Central memory CD8-positive, alpha-beta T cell (primary cell): ENCODE data around the gene CD244.

Source experiments
- ATAC-seq: fragments of 150-1000 bp; cut with Tn5 transposase; replicated peaks from 2 replicates; pipeline ENCODE4 v1.10.0; 2022; ENCODE audit warnings: mild to moderate bottlenecking, moderate FRiP score, moderate number of reproducible peaks; ENCODE audit not compliant: poor library complexity, severe bottlenecking; ENCODE audit errors: extremely low read depth
- DNase-seq, 2 donors: peaks; one replicate each; pipeline ENCODE4 v3.0.0; 2021; ENCODE audit warnings: low spot score in 2 of 2
- H3K27ac Mint-ChIP-seq: one replicate; pipeline ENCODE4 v1.8.0; 2022; ENCODE audit warnings: low read depth, mild to moderate bottlenecking, moderate library complexity, mixed read lengths
- H3K27me3 Mint-ChIP-seq: one replicate; pipeline ENCODE4 v1.8.0; 2022; ENCODE audit warnings: mixed read lengths
- H3K36me3 Mint-ChIP-seq: one replicate; pipeline ENCODE4 v1.8.0; 2022; ENCODE audit warnings: mild to moderate bottlenecking, moderate library complexity, mixed read lengths; ENCODE audit not compliant: insufficient read depth
- H3K4me1 Mint-ChIP-seq: one replicate; pipeline ENCODE4 v1.8.0; 2022; ENCODE audit warnings: mixed read lengths
- H3K4me3 Mint-ChIP-seq: one replicate; pipeline ENCODE4 v1.8.0; 2022; ENCODE audit warnings: mild to moderate bottlenecking, moderate library complexity, mixed read lengths
- H3K9me3 Mint-ChIP-seq: one replicate; pipeline ENCODE4 v1.8.0; 2022; ENCODE audit warnings: mixed read lengths

The CD244 gene

DNA sequence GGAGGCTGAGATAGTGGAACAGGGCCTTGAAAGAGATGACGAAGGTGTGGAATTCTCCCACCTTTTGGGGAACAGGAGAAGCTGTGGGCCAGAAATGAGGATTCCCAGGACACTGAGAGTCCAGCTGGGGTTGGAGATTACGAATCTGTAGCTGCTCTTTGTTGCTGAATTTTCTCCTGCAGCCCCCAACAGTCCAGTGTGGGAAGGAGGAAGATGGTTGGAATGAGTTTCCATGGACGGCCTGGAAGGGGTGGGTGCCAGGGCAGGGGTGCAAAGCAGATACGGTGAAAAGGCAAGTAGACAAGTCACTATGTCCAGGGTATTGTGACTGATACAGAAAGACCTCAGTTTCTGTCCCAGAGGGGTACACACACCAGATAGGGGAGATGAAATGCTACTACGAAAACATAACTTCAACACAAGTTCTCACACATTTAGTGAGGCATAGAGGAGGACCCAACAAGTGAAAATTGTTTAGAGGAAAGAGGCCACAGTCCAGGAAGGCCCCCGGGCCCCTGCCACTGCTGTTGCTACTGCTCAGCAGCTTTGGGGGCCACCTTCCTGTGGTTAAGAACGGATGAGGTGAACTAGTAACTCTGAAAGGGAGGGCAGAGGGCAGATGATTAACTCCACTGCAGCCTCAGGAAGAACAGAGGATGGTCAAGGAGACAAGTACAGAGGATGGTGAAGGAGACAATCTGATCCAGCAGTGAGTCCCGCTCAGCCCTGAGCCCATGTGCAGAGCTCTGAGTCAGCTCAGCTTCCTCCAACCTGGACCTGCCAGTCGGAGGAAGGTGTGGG is 7.3 kb downstream of the CD244 start:
- Mint-ChIP-seq H3K36me3 (peaks cover 11% of the 10 kb centered on the region), H3K9me3 (no peaks in the 10 kb centered on the region), H3K27ac (no peak overlapping the region), H3K4me3 (no peak overlapping the region), H3K4me1 (peaks cover 38% of the 10 kb centered on the region), H3K27me3 (no peaks in the 10 kb centered on the region)
- DNase-seq (peak in 1 of 2 donors; percentile 38), ATAC-seq (peak; percentile 80)

DNA sequence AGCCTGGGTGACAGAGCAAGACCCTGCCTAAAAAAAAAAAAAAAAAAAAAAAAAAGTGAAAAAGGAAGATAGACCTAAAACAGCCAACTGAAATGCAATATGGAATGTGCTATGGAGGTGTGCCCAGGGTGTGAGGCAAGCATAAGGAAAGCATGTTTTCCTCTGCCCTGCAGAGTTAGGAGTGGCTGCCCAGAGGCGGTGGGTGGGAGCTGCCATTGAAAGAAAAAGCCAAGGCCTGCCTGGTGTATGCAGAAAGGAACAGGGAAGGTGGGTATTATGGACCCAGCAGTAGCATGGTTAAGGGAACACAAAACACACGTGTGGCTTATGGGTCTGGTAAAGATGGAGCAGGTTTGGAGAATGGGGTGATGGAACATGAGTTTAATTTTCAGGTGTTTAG is 8.9 kb downstream of the CD244 start:
- DNase-seq (no peak), ATAC-seq (no peak)
- Mint-ChIP-seq H3K27ac (no peak overlapping the region), H3K36me3 (peaks cover 10% of the 10 kb centered on the region), H3K4me3 (no peak overlapping the region), H3K9me3 (no peaks in the 10 kb centered on the region), H3K27me3 (no peaks in the 10 kb centered on the region), H3K4me1 (peaks cover 39% of the 10 kb centered on the region)

DNA sequence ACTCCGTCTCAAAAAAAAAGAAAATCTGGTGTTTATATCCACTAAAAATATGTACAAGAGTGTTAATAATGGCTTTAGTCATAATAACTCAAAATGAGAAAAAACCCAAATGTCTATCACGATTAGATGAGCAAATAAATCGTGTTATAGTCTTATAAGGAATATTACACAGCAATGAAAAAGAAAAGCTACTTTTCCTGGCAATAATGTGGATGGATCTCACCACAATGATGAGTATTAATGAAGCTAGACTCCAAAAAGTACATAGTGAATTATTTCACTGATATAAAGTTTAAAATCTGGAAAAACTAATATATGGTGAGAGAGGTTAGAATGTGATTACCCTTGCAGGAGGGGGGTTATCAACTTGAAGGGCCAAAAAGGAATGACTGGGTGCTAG is 9.7 kb downstream of the CD244 start:
- Mint-ChIP-seq H3K4me1 (peaks cover 35% of the 10 kb centered on the region), H3K9me3 (peaks cover 3% of the 10 kb centered on the region), H3K27ac (no peak overlapping the region), H3K27me3 (no peaks in the 10 kb centered on the region), H3K4me3 (no peak overlapping the region), H3K36me3 (peaks cover 6% of the 10 kb centered on the region)
- DNase-seq (no peak), ATAC-seq (no peak)

DNA sequence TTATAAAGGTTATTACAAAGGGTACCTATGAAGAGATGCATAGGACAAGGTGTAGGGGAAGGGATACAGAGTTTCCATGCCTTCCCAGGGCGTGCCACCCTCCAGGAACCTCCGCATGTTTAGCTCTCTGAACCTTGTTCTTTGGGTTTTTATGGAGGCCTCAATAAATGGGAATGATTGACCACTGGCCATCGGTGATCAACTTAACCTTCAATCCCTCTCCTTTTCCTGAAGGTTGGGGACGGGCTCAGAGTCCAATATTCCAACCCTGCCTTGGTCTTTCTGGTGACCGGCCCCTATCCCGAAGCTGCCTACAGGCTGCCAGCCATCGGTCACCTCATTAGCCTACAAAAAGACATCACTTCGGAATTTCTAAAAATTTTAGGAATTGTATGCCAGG is 11.7 kb downstream of the CD244 start:
- H3K36me3 Mint-ChIP-seq = peaks cover 7% of the 10 kb centered on the region
- H3K27ac Mint-ChIP-seq = no peak overlapping the region
- no peaks in the 10 kb centered on the region for H3K27me3 Mint-ChIP-seq
- peak overlapping the region; percentile 31 for H3K4me3 Mint-ChIP-seq
- H3K9me3 Mint-ChIP-seq = peaks cover 4% of the 10 kb centered on the region
- ATAC-seq (no peak), DNase-seq (no peak)
- H3K4me1 Mint-ChIP-seq = peaks cover 51% of the 10 kb centered on the region

DNA sequence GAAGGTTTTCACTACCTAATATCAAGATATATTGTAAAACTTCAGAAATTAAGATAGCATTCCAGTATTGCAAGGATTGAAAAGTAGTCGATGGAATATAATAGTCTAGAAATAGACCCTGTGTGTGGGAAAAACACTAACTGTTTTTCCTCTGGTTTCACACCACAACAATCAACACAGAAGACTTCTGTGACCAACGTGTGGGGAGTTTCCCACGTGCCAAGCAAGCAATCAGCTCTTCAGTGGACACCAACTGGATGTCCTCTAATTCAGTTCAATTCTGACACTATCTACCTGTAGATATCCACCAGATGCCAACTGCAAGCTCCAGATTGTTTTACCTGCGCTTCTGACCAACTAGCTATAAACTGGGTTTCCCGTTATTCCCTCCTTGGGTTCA is 12.1 kb downstream of the CD244 start:
- Mint-ChIP-seq H3K4me3 (peak overlapping the region; percentile 31), H3K36me3 (peaks cover 10% of the 10 kb centered on the region), H3K9me3 (peaks cover 4% of the 10 kb centered on the region), H3K4me1 (peaks cover 54% of the 10 kb centered on the region), H3K27ac (no peak overlapping the region), H3K27me3 (no peaks in the 10 kb centered on the region)
- DNase-seq = no peak
- peak; percentile 47 for ATAC-seq

DNA sequence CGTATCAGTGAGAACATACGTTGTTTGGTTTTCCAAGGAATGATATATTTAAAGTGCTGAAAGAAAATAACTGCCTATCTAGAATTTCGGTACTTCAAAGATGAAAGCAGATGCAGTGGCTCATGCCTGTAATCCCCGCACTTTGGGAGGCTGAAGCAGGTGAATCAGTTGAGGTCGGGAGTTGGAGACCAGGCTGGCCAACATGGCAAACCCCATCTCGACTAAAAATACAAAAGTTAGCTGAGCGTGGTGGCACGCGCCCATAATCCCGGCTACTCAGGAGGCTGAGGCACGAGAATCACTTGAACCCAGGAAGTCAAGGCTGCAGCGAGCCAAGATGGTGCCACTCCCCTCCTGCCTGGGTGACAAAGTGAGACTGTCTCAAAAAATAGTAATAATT is 16.4 kb downstream of the CD244 start:
- no peak overlapping the region for H3K4me3 Mint-ChIP-seq
- peaks cover 72% of the 10 kb centered on the region for H3K4me1 Mint-ChIP-seq
- no peaks in the 10 kb centered on the region for H3K27me3 Mint-ChIP-seq
- ATAC-seq (no peak), DNase-seq (no peak)
- peaks cover 4% of the 10 kb centered on the region for H3K9me3 Mint-ChIP-seq
- H3K36me3 Mint-ChIP-seq = peaks cover 12% of the 10 kb centered on the region
- H3K27ac Mint-ChIP-seq = no peak overlapping the region

DNA sequence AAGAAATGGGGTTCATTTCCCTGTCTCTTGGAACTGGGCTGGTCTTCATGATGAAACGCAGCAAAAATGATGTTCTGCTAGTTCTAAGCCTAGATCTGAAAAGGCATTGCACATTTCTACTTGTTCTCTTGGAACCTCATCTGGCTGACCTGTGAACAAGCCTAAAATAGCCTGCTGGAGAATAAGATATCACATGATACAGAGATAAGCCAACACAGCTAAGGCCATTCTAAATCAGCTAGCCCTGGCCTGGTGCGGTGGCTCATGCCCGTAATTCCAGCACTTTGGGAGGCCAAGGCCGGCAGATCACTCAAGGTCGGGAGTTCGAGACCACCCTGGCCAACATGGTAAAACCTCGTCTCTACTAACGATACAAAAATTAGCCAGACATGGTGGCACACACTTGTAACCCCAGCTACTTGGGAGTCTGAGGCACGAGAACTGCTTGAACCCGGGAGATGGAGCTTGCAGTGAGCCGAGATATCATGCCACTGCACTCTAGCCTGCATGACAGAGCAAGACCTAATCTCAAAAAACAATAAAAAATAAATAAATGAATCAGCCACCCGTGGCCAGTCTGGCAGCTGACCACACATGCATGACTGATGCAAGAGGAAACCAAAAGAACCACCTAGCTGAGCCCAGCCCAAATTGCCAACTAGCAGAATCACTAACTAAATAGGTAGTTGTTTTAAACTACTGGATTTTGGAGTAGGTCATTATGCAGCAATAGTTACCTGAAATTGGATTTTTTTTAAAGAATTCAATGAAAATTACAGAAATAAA is 18.0 kb downstream of the CD244 start:
- no peaks in the 10 kb centered on the region for H3K27me3 Mint-ChIP-seq
- peaks cover 65% of the 10 kb centered on the region for H3K4me1 Mint-ChIP-seq
- H3K27ac Mint-ChIP-seq = peak overlapping the region; percentile 54
- DNase-seq = no peak
- no peak for ATAC-seq
- H3K4me3 Mint-ChIP-seq = no peak overlapping the region
- H3K36me3 Mint-ChIP-seq = peaks cover 16% of the 10 kb centered on the region
- peaks cover 4% of the 10 kb centered on the region for H3K9me3 Mint-ChIP-seq

DNA sequence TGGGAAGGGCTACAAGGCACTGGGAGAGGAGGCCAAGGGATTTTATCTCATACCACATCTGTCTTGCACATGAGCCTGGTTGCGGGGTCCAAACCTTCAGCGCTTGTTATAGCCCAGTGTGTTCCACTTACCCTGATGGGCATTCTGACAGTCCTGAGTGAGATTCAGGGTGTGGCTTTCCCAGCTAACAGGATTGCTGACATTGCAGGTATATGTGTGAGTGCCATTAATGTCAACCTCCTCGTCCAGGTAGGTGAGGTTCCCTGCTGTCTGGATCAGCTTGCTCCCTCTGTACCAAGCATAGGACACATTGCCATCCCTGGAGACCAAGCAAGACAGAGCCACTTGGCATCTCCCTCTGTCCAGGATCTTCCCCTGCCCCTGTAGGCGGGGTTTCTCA is 21.6 kb downstream of the CD244 start:
- ATAC-seq (no peak), DNase-seq (no peak)
- peaks cover 72% of the 10 kb centered on the region for H3K4me1 Mint-ChIP-seq
- no peaks in the 10 kb centered on the region for H3K27me3 Mint-ChIP-seq
- H3K4me3 Mint-ChIP-seq = no peak overlapping the region
- no peak overlapping the region for H3K27ac Mint-ChIP-seq
- no peaks in the 10 kb centered on the region for H3K9me3 Mint-ChIP-seq
- H3K36me3 Mint-ChIP-seq = peaks cover 26% of the 10 kb centered on the region

DNA sequence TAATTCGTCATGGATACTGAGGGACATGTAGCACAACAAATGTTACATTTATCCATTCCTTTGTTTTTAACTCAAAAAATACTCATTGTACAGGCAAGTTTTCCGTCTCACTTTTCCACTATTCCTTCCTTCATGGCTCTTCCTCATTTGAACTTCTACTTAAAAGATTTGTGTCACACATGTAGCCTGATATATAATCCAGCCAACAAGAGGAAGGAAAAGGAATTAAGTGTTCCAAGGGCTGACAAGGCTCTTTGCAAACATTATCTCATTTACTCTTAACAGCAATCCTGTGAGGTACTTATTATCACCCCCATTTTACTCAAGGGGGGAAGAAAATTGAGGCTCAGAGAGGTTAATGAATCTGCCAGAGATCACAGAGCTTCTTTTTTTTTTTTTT is 22.9 kb downstream of the CD244 start:
- no peak for ATAC-seq
- Mint-ChIP-seq H3K9me3 (no peaks in the 10 kb centered on the region), H3K27me3 (no peaks in the 10 kb centered on the region), H3K27ac (peak overlapping the region; percentile 90), H3K36me3 (peaks cover 27% of the 10 kb centered on the region), H3K4me1 (peaks cover 74% of the 10 kb centered on the region), H3K4me3 (peak overlapping the region; percentile 65)
- DNase-seq = no peak

DNA sequence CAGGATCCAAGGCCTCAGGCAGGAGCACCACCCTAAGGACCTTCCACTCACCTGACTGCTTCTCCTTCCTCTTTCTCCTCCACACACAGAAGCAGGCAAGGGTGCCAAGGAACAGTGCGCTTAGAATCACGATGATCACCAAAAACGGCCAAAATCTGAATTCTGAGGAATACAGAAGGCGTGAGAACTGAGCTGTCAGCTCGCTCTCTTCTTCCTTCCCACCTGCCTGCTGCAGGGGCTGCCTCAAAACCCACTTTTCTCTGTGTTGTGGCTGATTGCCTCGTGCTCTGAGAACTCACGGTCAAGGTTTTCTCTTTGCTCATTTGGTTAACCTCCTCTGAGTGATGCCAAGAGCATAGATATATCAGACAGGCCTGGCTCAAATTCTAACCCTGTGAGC is 23.8 kb downstream of the CD244 start:
- H3K4me3 Mint-ChIP-seq = peak overlapping the region; percentile 65
- H3K27me3 Mint-ChIP-seq = no peaks in the 10 kb centered on the region
- H3K9me3 Mint-ChIP-seq = no peaks in the 10 kb centered on the region
- no peak for ATAC-seq
- no peak for DNase-seq
- H3K27ac Mint-ChIP-seq = peak overlapping the region; percentile 90
- H3K36me3 Mint-ChIP-seq = peaks cover 33% of the 10 kb centered on the region
- peaks cover 79% of the 10 kb centered on the region for H3K4me1 Mint-ChIP-seq

DNA sequence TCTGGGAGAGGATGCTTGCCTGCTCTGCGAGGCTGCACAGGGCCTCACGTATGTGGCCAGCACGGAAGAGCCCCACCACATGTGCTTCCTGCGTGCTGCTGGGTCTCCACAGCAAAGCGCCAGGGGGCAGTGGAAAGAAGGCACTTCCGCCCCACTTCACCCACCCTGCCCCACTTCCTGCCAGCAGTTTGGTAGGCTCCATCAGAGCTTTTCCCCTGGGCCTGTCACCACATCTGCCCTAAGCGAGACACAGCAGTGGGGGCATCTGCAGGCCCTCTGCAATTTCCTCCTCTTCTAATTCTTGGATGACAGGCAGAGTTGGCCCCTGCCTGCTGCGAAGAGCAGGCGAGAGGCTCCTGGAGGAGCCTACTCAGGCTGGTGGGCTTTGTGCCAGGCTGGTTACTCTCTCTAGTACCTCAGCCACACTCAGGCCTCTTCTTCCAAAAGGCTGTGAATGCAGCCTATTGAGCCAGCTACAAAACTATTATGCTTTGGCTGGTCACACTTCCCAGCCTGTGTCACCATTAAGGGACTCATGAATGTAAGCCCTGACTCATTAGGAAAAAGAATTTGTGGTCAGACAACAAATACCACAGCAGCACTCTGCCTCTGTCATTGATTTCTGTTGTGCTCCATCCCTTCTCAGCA is 25.0 kb downstream of the CD244 start:
- Mint-ChIP-seq H3K4me1 (peaks cover 79% of the 10 kb centered on the region), H3K36me3 (peaks cover 37% of the 10 kb centered on the region), H3K27ac (peak overlapping the region; percentile 90), H3K27me3 (no peaks in the 10 kb centered on the region), H3K4me3 (peak overlapping the region; percentile 65), H3K9me3 (no peaks in the 10 kb centered on the region)
- ATAC-seq = peak; percentile 99
- peak; percentile 65 to 86 for DNase-seq

DNA sequence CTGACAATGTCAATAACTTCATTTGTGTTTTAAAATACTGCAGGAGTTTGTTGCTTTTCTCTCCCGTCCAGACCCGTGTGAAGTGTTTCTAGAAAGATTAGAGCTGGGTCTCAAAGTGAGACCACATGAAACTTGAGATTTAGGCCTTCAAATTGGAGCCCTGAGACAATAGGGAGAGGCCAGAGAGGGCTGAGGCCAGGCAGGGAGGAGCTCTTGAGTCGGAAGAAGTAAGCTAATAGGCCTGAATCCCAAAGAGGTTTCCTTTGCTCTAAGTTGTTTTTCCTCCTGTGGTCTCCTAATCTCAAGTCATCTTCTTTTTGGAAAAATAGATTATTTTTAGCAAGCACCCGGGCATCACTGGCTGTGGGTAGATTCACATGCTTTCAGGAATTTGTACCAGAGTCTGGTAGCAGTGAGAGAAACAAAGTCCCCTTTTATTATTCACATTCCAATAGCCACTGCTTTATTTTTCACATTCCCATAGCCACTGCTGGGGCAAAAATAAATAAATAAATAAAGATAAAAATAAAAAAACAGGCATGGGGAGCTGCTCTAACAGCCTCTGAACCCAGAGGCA is 25.6 kb downstream of the CD244 start:
- Mint-ChIP-seq H3K9me3 (no peaks in the 10 kb centered on the region), H3K36me3 (peaks cover 43% of the 10 kb centered on the region), H3K4me3 (peak overlapping the region; percentile 65), H3K4me1 (peaks cover 79% of the 10 kb centered on the region), H3K27me3 (no peaks in the 10 kb centered on the region), H3K27ac (peak overlapping the region; percentile 53)
- DNase-seq (no peak), ATAC-seq (no peak)
